ENCODE results near the gene NCKAP1.

Gene NCKAP1

DNA sequence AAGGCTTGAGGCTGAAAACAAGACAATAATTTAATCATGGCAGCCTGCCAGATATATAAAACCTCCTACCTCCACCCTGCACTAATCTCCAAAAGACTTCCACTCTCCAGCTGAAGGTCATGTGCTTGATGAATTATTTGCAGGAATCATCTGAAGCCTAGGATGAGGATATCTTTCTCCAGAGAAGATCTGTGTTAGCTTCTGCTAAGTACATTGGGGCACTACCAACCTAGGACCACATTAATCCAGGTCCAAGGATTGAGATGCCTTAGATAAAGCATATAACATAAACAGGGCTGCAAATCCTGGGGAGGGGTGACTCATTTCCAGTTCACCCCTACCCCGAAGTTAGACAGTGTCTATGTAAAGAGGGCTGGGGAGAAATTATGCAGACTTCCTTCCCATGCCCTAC is 91.3 kb downstream of the NCKAP1 start:
- no peak for DNase-seq

DNA sequence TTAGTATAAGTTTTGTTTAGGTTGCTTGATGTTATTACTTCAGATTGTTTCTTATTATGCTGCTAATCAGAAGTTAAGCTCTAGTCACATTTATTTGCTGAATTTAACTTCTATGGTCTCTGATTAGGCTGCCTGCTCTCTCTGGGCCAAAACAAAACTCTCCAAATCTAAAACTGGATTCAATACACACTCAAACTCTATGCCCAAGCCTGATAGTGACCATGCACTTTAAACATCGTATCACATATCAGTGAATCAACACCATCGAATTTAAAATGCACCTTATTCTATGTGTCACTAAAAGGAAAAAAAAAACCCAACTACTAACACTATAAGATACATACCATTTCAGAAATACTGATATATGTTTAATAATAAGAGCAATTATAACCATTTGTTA is 94.9 kb downstream of the NCKAP1 start:
- no peak for DNase-seq

GRCh38 chr2:182942756-182943155 is 95.5 kb downstream of the NCKAP1 start:
- DNase-seq, result no peak

GRCh38 chr2:182941919-182942318 is 96.3 kb downstream of the NCKAP1 start:
- no peak for DNase-seq

DNA sequence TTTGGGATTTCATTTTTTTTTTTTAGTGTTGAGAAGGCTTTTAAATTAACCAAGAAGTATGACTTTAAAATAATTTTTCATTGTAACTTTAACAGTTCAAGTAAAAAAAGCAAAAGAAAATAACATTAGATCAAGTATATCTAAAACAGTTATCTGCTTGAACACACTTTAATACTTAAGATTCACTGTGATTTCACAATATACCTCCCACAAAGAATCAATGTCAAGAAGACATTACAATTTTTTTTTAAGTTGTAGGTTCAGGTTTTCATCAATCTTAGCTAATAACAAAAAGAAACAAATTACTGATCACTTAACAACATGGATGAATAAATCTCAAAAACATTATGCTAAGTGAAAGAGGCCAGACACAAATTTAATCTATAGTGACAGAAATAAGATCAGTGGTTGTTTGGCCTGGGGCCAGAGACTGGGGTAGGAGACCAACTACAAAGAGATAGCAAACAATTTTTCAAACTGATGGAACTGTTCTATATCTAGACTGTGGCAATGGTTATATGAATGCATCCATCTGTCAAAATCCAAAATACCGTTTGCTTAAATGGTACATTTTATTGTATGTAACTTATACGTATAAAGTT is 97.0 kb downstream of the NCKAP1 start:
- no peak for DNase-seq

GRCh38 chr2:182937870-182938269 is 100.4 kb downstream of the NCKAP1 start:
- DNase-seq, result no peak

DNA sequence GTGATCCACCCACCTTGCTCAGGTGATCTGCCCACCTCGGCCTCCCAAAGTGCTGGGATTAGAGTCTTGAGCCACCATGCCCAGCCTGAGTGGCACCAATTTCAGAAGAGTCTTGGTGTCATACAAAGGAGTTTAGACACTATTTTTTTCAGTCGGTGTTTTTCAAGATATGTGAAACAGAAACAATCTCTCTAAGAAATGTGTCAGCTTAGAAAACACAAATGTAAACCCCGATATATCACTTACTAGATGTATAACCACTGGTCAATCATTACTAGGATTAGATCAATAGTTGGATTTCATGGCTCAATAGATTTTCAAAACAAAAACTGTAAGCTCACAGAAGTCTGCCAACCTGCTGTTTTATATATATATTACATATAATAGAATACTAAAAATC is 104.6 kb downstream of the NCKAP1 start:
- DNase-seq, result no peak

- no peak for DNase-seq
These were observed 108.3 kb downstream of the NCKAP1 start for GRCh38 chr2:182929972-182930371.

DNA sequence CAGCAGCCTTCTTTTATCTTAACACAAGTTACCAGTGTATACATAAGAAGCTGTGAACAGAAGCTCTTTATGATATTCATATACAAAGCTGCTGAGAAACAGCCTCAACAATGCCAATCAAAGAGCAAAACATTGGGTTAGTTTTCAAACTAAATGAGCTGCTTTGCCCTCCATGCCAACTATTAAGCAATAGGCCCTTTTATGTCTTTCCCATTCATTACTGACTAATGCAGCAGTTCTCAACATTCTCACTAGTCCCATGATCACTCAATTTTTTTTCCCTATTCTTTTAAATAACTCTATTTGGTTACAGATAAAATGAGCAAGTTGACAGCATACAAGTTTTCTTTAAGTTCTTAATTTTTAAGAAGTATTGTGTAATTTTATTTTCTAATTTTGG is 114.0 kb downstream of the NCKAP1 start:
- no peak for DNase-seq

DNA sequence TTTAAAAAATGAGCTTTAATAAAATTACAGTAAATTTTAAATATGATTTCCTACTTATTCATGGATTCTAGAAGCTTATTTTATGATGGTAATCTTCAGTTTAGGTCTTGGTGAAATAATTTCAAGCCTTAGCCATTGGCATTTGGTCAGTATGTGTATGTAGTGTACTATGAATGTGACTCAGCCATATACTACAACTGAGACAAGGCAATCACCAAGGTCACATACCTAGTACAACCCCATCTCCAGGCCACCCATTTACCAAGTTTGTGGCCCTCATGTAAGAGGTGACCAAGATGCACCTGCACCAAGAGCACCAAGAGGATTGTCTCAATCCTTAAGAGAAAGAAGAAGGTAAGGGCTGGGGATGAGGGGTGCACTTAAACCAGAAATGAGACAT is 117.0 kb downstream of the NCKAP1 start:
- DNase-seq, result no peak

DNA sequence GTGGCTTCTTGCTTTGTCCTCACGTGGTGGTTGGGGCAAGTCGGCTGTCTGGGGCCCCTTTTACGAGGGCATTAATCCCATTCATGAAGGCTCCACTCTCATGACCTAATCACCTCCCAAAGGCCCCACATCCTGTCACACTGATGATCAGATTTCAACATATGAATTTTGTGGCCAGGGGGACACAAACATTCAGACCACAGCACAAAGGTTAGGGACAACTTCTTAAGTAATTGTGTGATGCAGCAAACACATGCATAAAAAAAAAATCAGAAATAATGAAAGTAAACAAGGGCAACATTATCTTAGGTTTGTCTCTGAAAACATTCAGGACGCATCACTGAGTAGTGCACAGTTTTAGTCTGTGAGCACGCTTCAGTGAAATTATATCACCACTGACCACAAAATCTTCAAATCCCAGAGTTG is 117.6 kb downstream of the NCKAP1 start:
- no peak for DNase-seq

- no peak for DNase-seq
These were observed 118.2 kb downstream of the NCKAP1 start for GRCh38 chr2:182920089-182920488.

DNA sequence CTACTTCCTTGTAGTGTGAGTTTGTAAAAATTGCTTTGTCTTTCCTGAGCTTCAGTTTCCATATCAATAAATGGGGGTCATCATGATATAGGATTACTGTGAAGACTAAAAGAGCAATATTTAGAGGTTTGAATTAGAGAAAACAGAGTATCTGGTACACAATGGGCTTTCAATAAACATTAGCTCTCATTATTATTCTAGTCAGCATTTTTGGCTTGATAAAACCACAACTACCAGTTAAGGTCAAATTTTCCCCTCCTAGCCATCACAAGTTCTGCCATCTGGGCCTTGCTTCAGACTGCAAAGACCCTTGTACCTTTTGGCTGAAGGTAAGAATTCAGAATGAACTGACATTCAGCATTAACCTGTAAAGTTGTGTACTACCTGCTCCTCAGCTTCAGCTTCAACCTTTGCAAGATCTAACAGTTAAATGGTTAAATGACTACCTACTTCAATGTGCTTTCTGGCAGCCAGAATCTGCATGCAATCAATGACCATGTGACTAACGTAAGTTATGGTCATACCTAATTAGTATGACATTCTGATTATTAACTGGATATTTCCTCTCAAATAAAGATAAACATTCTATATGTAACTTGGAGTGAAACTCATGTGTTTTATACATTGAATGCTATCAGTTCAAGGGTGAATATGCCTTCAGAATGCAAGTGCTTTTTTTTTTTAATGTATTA is 119.2 kb downstream of the NCKAP1 start:
- no peak for DNase-seq

DNA sequence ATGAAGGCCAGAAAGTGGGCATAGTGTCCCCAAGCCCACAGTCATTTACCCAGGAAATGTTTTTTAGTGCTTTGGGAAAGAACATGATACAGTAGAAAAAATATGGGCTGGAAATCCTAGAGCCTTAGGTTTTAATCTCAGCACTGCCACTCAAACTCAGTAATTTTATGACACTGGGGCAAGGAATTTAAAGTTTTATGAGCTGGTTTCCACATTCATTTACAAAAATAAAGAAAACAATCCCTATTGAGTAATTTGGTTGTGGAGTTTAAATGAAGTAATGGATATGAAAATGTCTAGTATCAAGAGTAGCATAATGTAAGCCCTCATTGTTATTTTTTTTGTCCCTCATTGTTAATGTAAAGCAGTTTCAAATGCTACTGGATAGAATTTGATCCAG is 120.3 kb downstream of the NCKAP1 start:
- DNase-seq, result no peak

GRCh38 chr2:182916417-182916816 is 121.8 kb downstream of the NCKAP1 start:
- no peak for DNase-seq

DNA sequence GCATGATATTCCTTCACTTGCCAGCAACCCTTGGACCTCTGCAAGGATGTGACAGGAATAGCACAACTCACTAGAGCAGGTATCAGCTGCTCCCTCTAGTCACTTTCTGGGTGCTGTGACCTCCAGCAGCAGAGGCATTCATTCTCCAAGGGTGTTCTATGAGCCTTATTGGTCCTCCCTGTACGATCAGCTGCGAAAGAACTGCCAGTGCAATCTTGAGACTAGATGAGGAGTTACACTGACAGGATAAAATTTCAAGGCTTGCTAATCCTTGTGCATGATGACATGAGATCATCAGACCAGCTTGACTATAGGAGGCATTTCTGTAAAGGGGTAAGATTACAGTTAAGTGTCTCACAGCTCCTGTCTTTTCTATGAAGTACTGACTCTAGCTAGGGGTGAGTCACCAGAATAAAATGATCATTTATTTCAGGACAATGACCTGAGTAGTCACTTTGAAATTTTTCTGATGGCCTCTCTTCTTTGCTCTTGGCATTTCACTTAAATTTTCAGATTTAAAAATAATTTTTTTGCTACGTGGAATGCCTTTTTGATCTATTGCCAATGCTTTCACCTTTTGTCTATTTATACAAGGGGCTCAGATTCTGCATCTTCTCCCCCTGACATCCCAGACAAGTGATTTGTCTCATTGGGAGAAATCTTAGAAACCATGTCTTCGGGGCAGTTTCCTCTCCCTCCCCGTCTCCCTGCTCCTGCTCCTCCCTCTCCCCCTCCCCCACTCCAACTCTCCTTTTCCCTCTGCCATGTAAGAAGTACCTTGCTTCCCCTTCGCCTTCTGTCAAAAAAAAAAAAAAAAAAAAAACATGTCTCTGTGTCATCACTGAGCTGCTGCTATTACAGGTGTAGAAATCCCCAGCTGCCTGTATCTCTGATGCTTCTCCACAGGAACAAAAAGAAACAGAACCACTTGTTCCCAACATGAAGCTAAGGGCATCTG is 122.6 kb downstream of the NCKAP1 start:
- DNase-seq, result no peak

DNA sequence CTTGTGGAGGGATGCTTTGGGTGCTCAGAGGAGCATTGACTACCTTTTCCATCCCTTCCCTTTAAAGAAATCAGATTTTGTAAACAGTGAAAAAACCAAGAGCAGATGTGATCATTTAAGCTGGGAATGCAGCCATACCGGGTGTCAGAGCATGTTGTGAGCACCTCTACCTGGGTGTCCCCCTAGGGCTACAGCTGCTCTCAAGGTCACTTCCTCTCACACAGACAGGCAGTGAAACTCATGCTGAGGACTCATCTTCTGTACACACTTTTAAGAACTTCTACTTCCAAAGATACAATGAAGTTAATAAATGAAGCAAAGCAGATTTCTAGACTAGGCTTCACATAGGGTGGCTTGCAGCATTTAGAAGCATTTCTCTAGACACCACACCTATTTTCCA is 123.4 kb downstream of the NCKAP1 start:
- no peak for DNase-seq

DNA sequence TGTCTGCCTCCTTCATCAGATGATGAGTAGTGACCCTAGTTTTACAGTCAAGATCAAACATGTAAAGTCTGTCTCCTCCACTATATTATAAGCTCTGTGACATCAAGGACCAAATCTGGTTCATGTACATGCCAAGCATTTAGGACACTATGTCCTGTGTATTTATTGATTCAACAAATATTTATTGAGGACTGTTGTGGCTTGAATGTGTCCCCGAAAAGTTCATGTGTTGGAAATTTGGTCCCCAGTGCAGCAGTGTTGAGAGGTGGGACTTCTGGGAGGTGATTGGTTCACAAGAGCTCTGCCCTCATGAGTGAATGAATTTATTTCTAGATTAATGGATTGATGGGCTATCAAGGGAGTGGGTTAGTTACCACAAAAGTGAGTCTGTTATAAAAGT is 125.2 kb downstream of the NCKAP1 start:
- no peak for DNase-seq

- DNase-seq, result no peak
These were observed 125.7 kb downstream of the NCKAP1 start for GRCh38 chr2:182912518-182912915.

- no peak for DNase-seq
These were observed 126.3 kb downstream of the NCKAP1 start for GRCh38 chr2:182911813-182912517.

DNA sequence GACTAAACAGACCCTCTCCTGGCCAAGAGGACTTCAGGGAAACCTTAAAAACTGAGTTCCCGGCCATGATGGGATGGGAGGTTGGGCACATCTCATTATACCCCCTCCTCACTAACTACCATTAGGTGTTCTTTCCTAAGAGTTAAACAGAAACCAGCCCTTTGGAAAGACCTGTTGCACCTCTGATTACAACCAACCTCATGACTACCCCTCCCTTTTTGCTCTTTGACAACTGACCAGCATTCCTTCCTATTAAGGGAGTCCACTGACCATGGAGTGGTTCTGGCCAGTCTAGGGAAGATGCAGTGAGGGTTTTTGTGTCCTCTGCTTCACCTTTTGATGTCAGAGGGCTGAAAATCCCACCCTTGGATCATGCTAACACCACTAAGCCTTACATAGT is 127.3 kb downstream of the NCKAP1 start:
- DNase-seq, result no peak

DNA sequence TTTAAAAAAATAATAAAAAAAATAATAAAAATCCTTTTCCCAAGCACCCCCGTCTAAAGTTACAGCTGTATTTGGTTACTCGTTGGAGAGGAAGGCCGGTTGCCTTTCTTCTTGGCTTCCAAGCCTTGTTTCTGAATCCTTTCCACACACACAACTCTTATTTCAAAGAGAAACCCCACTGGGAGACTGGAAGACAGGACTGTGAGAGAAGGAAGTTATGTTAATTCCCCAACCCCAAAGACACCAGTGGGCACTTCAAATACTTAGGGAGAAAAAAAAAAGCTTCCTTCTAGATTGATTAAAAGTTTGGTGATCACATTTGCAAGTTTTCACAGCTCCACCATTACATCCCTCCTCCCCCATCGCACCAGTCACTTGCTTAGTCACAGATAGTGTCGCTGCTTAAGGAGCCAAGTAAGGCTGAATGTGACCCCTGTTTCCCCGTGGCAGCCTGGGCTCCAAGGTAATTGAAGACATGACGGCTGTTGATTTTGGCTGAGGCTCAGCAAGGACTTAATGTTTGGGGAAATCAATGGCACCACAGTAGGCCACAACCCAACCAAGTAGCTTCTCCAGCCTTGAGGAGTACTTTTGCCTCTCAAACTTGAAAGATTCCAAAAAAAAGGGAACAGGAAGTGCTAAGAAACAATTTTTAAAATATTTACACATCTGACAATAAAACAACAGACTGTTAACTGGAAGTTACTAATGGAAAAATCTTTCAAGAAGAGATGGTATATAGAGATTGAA is 131.0 kb downstream of the NCKAP1 start:
- DNase-seq, result no peak
